ENCODE data around the gene GCLC.
"Not testable (repeated sequence)": the region's sequence is repeated elsewhere in the genome, so short reads cannot be mapped to it uniquely, and the experiment has no call there.

DNA sequence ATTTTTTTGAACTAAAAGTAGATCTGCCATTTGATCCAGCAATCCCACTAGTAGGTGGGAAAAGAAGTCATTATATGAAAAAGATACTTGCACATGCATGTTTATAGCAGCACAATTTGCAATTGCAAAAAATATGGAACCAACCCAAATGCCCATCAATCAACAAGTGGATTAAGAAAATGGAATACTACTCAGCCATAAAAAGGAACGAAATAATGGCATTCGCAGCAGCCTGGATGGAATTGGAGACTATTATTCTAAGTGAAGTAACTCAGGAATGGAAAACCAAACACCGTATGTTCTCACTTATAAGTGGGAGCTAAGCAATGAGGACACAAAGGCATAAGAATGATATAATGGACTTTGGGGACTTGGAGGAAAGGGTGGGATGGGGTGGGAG, 27.5 kb upstream of the GCLC start:
- TF ChIP-seq, protein P1, sequence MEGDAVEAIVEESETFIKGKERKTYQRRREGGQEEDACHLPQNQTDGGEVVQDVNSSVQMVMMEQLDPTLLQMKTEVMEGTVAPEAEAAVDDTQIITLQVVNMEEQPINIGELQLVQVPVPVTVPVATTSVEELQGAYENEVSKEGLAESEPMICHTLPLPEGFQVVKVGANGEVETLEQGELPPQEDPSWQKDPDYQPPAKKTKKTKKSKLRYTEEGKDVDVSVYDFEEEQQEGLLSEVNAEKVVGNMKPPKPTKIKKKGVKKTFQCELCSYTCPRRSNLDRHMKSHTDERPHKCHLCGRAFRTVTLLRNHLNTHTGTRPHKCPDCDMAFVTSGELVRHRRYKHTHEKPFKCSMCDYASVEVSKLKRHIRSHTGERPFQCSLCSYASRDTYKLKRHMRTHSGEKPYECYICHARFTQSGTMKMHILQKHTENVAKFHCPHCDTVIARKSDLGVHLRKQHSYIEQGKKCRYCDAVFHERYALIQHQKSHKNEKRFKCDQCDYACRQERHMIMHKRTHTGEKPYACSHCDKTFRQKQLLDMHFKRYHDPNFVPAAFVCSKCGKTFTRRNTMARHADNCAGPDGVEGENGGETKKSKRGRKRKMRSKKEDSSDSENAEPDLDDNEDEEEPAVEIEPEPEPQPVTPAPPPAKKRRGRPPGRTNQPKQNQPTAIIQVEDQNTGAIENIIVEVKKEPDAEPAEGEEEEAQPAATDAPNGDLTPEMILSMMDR (IDR thresholded peaks at IDR 0.05; ENCODE audit: insufficient read depth, low read length, poor library complexity, severe bottlenecking): not testable (repeated sequence)
- TF ChIP-seq EZH2phosphoT487 (conservative IDR thresholded peaks at IDR 0.05; ENCODE audit: low read length): not testable (repeated sequence)
